NCI-H748 (cell line): ENCODE data around the gene RGS6.

ENCODE experiments used
- DNase-seq: peaks from one replicate; lab custom pipeline; 2025; ENCODE audit not compliant: unreplicated experiment; lab: John Stamatoyannopoulos, UW

The RGS6 gene

DNA sequence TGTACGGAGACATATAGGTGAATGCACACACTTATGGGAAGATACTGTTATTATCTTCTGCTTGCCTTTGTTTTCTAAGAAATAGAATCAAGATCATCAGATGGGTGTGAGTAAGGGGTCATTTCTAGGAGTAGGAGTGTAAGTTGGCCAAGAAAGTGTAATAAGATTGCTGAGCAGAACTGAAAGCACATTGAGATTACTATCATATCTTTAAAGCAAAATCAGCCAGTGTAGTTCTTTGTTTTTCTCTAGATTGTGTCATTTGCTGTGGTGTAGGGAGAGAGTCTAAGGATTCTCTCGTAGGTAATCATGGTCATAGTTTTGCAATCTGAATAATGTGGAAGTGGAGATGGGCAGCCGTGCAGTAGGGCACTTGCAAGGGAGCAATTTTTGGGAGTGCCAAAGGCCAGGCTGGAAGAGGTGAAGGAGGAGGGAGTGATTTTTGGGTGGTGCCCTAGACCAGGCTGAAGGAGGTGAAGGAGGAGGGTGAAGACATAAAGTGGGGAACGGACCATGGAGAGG, 131.6 kb downstream of the RGS6 start:
- no peak for DNase-seq

DNA sequence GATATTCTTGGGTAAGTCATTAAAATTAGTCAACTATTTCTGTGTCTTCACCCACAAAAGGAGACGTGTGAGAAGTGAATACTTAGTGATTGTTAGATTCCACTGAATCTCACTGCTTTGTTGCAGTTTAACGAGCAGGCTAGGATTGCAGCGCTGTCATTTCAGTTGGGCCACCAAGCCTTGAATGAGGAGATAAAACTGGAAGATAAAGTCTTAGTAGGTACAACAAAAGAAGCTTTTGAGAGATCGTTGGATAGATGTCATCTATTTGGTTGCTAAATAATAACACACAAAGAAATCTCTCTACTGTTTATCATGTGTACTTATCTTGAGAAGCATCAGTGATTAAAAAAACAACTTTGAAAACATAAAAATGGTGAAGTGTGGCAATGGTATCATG, 132.3 kb downstream of the RGS6 start:
- DNase-seq: no peak

DNA sequence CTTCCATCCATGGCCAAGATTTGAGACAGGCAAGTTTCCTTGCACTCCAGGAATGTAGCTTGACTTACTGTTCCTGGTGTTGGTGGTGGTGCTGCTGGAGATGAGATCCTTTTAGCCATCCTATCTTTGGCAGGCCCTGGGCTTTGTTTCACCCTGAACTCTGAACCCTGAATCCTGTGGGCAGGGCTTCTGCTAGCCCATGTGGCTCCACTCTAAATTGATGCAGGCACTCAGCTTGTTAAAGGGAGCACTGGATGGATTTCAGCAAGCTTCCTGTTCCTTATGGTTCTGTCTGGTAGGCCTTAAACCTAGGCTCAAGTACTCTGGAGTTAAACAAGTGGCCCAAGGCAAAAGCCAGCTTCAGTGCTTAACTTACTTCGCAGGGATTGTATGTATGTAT, 138.2 kb downstream of the RGS6 start:
- DNase-seq: no peak

DNA sequence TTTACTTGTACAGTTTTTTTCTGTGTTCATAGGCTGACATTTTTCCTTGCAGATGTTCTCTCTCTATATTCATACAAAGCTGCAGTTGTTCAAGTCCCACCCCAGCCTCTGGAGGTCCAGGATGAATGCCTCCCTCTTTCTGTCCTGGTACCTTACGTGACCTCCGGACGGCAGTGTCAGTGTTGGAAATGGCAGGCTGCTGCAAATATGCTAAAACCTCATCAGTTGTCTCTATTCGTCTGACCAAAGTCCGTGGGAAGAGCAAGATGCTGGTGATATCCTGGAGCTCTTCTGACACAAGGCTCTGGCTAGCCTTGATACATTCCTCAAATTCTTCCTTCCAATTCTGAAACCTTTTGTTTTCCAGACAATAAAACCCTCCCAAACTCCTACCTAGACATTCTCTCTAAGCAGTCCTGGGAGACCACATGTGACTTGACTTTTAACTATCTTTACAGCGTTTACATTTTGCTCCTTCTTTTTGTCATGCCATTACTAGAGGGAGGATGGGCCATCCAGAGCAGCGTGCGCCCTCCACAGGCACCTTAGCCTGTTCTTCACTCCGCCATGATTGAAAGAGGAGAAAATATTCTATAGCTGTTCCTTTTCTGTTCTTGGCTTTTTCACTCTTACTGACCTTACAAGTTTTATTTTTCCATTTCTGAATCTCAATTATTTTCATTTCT, 143.6 kb downstream of the RGS6 start:
- no peak for DNase-seq

DNA sequence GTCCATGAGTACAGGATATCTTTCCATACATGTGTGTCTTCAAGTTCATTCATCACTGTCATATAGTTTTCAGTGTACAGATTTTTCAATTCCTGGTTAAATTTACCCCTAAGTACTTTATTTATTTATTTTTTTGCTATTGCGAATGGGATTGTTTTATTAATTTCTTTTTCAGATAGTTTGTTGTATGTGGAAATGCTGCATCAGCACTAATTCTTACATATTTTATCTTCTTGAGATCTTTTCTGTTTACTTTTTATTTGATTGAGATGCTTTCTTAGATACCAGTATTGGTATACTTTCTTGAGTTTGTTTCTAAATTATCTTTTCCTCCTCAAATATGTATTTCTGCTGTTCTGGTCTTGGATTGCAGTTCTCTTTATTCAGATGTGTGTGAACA, 148.9 kb downstream of the RGS6 start:
- DNase-seq: no peak

DNA sequence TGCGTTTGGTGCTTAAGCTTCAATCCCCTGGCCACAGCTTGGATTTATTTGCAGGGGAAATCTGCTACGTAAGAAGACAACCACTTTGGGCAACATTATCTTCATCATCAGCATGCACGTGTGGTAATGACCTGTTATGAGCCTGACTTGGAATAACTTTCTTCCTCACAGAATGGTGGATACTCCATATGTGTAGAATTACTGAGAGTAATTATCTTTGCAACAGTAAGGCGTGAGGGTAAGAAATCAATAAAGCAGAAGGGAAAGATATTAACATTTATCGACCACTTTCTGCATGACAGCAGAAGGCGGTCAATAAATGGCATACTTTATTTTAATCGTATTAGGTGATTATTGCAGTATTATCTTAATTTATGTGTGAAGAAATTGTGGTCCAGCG, 152.7 kb downstream of the RGS6 start:
- no peak for DNase-seq

DNA sequence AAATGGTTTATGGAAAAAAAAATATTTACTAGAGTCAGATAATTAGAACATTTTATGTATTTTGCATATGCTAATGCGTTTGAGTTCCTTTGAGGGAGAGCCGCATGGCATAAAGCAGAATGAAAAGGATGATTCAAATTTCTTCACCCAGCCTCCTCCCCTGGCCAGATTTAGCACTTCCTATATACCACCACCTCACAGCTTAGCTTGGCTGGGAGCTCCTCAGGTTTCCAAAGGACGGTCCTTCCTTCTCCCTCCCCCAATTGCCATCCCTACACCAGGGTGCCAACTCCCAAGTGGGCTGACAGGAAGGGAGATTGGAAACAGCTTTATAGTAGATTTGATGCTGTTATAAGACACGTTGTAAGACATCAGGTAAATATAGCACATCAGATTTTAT, 157.4 kb downstream of the RGS6 start:
- DNase-seq: no peak

DNA sequence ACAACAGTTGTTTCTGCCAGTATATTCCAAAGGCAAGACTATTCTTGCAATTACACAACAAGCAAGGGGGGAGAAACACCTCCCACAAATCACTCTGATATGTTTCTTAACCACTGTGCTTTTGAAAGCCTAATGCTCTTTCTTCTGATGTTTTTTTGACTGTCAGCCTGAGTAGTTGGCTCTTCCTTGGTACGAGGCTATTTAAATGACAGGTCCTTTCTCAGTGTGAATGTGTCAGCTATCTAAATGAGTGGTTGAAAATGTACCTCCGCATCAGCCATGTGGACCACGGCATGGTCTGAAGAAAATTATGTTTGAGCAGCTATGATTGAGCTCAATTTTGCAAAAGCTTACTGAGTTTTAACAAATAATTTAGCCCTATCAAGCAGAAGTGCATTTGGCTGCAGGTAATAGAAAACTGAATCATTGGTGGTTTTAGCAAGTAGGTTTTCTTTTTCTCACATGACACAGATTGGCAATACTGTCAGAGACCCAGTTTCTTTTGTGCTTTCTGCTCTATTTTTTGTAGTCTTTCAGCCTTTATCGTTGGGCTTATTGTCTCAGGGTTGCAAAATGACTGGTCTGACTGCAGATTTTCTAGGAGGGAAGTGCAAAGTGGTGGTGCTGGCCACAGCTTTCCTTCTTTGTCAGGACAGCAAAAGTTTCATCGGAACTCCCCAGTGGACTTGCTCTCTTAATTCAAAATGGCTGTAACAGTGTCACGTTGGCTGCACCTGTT, 162.8 kb downstream of the RGS6 start:
- DNase-seq: no peak

DNA sequence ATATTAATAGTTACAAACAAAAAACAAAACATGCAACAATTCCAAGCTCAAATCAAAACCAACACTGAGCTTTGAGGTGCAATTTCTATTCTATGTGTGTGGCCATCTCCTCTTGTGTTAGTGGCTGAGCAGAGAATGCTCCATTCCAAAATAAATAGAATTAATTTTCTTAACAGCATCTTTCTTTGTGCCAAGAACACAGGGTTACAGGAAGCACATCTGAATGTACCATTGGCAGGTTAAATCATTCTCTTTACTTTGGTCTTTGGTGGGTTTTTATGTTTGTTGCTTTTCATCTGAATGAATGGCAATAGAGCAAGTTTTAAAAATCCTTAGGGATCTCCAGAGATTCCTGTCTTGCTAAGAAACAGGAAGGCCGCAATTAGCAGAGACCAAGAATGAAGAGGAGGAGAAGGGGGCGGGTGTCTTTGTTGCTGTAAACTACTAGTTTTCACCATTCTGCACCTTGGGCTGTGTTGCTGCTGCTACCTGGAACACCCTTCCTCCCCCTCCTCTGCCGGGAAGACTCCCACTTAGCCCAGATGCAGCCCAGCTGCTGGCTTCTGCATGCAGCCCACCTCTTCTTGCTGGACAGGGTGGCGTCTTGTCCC, 165.0 kb downstream of the RGS6 start:
- no peak for DNase-seq

DNA sequence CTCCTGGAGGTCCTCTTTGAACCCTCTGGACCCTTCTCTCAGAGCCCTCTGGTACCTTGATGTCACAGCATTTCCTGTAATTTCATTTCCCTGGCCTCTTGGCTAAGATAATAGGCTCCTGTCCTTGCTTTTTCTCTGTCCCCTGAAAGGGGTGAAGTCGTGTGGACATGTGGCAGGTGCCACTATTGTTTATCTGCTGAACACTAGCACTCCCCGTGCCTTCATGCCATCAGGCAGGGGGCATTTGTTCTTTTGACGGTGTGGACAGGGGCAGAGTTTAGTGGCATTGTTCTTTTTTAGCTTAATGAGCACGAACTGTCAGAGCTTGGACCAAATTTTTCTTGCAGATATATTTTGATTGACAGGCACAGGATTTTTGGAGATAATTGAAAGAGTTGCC, 166.0 kb downstream of the RGS6 start:
- no peak for DNase-seq

DNA sequence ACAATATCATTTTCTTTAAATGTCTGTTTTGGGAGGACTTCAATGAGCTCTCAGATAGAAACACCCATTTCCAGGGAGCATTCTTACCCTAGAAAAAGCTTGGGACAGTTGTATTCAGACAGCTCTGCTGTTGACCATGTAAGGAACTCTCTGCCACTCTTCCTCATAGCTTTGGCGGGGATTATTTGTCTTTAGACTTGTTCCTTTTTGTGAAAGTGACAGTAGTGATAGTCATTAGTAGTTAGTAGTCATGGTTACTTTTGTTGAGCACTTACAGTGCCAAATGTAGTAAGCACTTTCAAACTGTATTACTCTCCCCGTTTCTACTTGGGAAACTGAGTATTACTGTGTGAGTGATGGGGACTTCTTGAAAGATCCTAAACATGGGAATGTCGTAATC, 167.3 kb downstream of the RGS6 start:
- peak; percentile 32 for DNase-seq

DNA sequence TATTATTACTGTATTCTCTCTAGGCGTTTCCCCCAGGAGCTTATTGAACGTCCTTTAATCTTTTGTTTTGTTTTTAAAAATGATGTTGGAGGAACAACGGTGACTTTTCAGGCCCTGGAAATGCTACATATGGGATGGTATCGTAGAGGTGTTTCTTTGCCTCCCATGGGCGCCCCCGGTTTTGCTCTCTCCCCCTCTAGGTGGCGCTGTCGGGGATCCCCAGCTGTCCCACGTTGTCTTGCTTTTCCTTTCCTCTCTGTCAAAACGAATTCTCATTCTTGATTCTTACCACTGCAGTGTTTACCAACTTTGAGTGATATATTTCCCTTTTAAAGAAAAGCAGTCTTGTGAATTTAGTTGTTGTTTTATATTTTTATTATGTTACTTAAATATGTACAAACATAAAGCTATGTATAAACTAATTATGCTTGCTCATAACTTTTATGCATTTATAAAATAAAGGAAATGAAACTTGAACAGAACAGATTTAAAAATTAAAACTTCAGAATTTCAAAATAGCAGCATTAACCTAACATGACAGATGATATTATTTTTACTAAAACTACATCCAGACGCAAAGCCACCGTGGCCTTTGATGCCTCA, 171.9 kb downstream of the RGS6 start:
- DNase-seq: peak; percentile 33

DNA sequence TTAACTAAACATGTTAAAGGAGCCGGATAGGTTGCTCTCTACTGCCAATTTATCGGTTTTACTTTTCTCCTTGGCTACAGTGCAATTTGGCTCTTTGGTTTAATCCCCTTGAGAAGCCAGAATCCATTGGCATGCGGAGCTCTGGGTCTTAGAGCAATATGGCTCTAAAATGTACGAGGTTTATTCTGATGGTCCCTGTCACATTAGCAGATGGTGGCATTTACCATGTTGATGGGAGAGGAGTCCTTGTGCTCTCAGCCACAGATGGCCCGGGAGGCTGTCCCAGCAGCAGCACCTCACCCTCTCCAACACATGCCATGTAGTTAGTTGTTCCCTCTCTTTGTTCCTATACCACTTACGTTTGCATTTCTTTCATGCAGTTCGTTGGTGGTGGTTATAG, 179.7 kb downstream of the RGS6 start:
- no peak for DNase-seq

DNA sequence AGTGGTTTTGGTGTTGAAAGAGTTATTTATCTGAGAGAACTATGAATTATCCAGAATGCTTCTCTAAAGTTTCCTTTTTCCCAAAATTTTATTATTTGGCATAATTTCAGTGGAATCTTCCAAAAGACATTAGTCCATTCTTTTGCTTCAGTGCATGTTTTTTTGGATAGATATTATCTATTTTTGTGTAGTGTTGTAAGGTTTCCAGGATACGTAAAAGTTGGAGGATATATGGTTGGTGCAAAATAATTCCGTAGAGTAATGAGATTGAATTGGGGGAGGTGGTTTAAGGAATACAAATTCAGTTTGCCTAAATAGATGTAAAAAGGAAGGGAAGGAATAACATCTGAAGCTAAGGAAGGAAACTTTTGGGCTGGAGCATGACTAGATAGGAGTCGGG, 186.6 kb downstream of the RGS6 start:
- no peak for DNase-seq

DNA sequence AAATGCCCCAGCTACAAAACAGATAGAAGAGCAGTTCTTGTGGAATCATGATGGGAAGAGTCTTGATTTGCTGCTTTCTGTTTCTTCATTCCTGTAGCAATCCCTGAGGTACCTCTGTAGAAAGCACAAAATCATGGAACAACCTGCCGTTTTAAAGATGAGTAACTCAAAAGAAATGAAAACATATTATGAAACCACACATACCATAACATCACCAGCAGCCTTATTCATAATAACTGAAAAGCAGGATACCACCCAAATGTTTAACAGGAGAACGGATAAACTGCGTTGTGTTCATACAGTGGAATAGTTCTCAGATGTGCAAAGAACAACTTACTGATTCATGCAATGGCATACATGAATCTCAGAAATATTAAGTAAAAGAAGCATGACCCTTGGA, 188.1 kb downstream of the RGS6 start:
- no peak for DNase-seq

DNA sequence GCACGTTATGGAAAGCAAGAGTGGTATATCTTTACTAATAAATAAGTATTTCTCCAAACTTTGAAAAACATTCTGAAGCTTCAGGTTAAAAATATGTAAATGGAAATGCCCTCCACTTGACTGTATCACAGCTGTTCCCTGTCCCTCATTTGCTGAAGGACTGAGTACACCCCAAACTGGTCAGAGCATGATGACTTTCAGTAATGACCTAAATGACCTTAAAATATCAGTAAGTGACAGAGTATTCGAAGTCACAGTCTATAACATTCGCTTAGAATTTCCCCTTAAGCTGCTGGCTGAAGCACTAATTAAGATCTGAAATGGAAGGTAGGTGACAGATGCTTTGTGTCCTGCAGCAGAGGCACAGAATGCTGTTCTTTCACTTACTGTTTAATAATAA, 191.5 kb downstream of the RGS6 start:
- DNase-seq: no peak

DNA sequence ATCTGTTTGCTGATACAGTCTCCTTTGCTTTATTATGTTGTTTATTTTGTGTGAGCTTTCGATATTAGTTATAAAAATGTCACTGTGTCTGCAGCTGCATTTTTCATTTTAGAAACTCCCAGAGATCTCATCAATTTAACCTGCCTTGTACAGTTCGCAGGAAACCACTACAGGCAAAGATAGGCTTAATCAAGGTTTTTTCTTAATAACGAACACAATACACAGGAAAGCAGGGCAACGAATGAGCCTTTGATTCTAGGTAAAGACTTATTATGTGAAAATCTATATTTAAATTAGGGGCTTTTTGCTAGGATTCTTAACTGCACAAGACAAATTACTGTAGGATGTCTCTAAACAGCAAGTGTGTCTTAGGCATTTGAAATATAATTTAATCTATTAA, 191.9 kb downstream of the RGS6 start:
- no peak for DNase-seq

DNA sequence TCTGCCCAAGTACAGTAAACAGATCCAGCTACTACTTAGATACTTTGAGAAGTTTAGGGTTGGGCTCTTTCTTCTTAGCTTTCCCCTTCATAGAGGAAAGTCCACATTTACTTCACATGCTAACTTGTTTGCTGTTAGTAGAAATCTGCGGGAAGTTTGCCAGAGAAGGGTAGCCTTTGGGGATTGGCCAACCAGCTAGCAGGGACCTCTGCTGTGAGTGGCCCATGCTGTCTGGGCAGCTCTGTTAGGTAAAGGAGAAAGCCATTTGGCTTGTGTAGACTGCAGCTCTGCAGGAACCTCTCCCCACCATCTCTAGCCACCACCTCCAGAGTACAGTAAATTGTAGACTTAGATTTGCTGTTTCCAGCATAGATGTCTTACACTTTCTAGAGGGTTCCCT, 193.9 kb downstream of the RGS6 start:
- DNase-seq: no peak

DNA sequence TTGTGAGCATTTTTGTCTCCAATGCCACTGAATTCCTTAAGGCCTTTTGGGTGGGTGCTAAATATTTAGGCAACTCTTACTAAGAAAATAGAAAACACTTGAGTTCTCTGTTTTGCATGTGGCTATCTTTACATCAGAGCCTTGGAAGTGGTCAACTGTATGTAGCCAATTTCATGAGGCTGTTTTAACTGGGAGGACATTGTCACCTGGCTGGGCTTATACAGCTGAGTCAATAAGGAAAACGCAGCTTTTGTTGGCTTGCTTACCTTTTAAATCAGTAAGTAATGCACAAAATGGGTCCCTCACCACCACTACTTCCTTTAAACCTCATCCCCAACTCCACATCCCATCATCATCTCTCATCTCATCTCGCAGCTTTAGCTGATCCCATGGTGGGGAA, 194.3 kb downstream of the RGS6 start:
- DNase-seq: peak; percentile 80

DNA sequence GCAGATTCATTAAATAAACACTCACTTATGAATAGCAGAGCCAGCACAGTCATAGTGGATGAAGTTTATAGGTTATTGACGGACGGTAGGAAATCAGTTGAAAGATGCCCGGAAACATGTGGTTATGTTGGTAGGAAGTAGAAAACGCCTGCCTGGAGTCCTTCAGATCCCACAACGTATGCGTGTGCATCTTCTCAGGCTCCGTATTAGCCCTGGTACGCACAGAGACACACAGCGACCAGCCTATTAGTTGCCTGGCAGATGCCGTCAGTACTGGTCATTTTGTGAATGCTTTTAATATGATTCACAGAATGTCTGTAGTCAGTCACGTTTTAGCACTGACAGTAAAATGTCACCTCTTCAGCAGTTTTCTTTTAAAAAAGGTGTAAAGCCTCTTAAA, 196.4 kb downstream of the RGS6 start:
- DNase-seq: peak; percentile 82

DNA sequence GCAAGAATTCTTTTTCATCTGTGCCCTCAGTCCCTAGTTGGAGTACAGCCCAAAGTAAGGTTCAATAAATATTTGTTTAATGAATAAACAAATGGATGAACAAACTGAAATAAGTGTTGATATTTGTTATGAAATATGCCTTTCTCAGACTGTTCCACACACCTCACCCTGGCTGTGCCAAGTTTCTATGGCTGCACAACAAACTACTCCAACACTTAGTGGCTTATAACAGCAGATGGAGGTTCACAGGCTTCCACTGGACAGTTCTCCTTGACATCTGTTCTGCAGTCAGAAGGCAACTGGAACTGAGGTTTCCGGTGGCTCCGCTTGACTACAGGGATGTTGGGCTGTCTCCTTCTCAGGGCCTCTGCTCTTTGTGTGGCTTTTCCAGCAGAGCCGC, 197.1 kb downstream of the RGS6 start:
- DNase-seq: peak; percentile 28

DNA sequence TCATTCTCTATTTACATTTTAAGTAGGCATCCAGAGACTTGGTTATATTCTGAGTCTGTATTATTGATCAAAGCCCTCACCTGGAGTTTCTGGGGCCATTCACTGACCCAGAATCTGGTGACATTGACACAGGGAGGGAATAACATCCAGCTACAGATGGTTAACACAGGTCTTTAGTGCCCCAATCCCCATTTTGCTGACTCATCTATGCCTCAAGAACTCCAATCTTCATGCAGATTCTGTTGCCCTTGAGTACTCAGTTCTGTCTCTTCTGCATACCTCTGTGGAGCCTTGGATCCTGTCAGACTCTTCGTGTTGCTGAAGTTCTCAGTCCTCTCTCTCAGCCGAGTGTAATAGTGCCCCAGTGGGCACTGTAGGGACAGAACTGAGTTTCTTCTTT, 208.9 kb downstream of the RGS6 start:
- DNase-seq: no peak
